GM12878 (cell line): Measurements from ENCODE around the gene PRDX3. TPM values are rescaled to one million over a fixed set of nuclear protein-coding genes. Genes with fewer than 3 reads are reported as not detected.

Source experiments
- CBFB ChIP-seq: IDR thresholded peaks from 2 replicates; pipeline ENCODE4 v1.6.1; 2016; ENCODE audit warnings: antibody characterized with exemption, low read depth
- CREB1 ChIP-seq: IDR thresholded peaks from 2 replicates; pipeline ENCODE4 v1.6.1; 2012; ENCODE audit warnings: low read depth, mild to moderate bottlenecking, inconsistent platforms
- E2F8 ChIP-seq: fragments of 450-650 bp; IDR thresholded peaks from 2 replicates; pipeline ENCODE4 v1.6.1; 2018; ENCODE audit warnings: mild to moderate bottlenecking, low read depth, moderate library complexity; ENCODE audit not compliant: partially characterized antibody
- HDGF ChIP-seq: fragments of 450-650 bp; IDR thresholded peaks from 2 replicates; pipeline ENCODE4 v1.6.1; 2016; ENCODE audit warnings: antibody characterized with exemption
- JUND ChIP-seq: IDR thresholded peaks from 2 replicates; pipeline ENCODE4 v1.6.1; 2012; ENCODE audit warnings: low read depth, mild to moderate bottlenecking, low read length, improper control_type of control experiment, moderate library complexity
- POU2F2 ChIP-seq: IDR thresholded peaks from 3 replicates; pipeline ENCODE4 v1.6.1; 2011; ENCODE audit warnings: low read depth, mild to moderate bottlenecking, low read length, borderline replicate concordance
- RB1 ChIP-seq: fragments of 450-650 bp; formaldehyde crosslinking; IDR thresholded peaks from 2 replicates; pipeline ENCODE4 v1.6.1; 2017; ENCODE audit warnings: mild to moderate bottlenecking, borderline replicate concordance
- RELA ChIP-seq: fragments of 450-650 bp; IDR thresholded peaks from 2 replicates; pipeline ENCODE4 v1.8.0; 2014; ENCODE audit warnings: borderline replicate concordance; ENCODE audit not compliant: partially characterized antibody
- SIX5 ChIP-seq: IDR thresholded peaks from 2 replicates; pipeline ENCODE4 v1.6.1; 2011; ENCODE audit warnings: mild to moderate bottlenecking, low read depth, low read length, moderate library complexity; ENCODE audit not compliant: severe bottlenecking
- SMAD1 ChIP-seq: fragments of 450-650 bp; IDR thresholded peaks from 2 replicates; pipeline ENCODE4 v1.6.1; 2018; ENCODE audit warnings: mild to moderate bottlenecking, low read depth; ENCODE audit not compliant: partially characterized antibody
- ZBTB4 ChIP-seq: fragments of 450-650 bp; formaldehyde crosslinking; IDR thresholded peaks from 2 replicates; pipeline ENCODE4 v1.4.0; 2022; ENCODE audit warnings: mild to moderate bottlenecking, moderate library complexity
- ZBTB40 ChIP-seq: fragments of 450-650 bp; IDR thresholded peaks from 2 replicates; pipeline ENCODE4 v1.6.1; 2016; ENCODE audit warnings: mild to moderate bottlenecking, moderate library complexity, borderline replicate concordance
- ZNF687 ChIP-seq: fragments of 450-650 bp; IDR thresholded peaks from 2 replicates; pipeline ENCODE4 v1.6.1; 2017; ENCODE audit warnings: mild to moderate bottlenecking, moderate library complexity
- polyA plus RNA-seq, 11 experiments: library from polyadenylated mRNA; depleted of rRNA in 4 of 11; unstranded in 6 of 11; stranded (reverse) in 5 of 11; fragments of >200 nt; fragmentation: Nextera tagmentation in 4 of 11; fragmentation: Illumina TruSeq in 1 of 11; extraction: Ambion mirVana in 4 of 11; extraction: Trizol in 1 of 11; gene quantifications; 1 replicate in 1 of 11; 2 replicates in 10 of 11; pipeline versions ENCODE4 v1.2.1 to v1.2.3, GENCODE V29; 2011 to 2016; ENCODE audit warnings: inconsistent platforms in 2 of 11, missing spikeins in 2 of 11, low read depth in 1 of 11
- total RNA-seq, 4 experiments: library from RNA; depleted of rRNA in 3 of 4; stranded (reverse); fragments of >200 nt in 3 of 4; fragmentation: Illumina TruSeq in 1 of 4; extraction: Trizol in 1 of 4; gene quantifications; 2 replicates each; pipeline versions ENCODE4 v1.2.1 to v1.2.3, GENCODE V29; 2013 to 2021

Gene PRDX3
- total and polyA plus RNA-seq, 10 of the 15 experiments (the other 5 are each of a cell fraction or from before 2014, with no cell fraction given): 195 to 1,431 (median 398) TPM

DNA sequence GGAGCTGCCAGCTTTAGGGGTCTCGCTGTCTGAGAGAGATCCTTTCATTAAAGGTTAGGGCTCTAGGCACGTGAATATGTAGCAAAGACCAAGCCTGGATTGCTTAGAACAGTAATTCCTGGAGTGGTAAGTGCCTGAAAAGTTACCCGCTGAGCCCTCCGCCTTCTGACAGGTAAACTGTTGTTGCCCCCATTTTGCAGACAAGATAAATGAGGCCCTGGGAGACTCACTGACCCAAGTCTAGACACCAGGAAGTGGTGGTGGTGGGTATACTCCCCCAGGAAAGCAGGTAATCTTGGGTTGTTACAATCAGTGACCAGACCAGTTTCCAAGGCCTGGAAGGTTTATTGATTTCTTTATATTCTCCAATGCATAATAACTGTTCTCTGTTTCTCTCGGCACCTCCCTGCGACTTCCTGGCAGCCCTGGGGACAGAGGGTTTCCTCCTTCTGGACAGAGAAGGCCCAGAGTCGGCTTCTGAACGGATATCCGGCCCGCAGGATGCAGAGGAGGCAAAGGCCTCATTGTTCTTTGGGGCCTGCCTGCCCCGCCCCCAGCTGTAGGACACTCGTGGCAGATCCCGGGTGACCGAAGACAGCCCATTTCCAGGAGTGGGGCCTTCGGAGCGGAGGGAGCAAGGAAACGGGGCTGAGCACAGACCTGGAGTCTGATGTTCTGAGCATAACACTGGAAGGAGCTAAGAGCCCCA is 27.4 kb upstream of the PRDX3 start (continued):
- peak; percentile 76 for TF ChIP-seq ZBTB40
- TF ChIP-seq HDGF: no peak
- TF ChIP-seq JUND: no peak
- no peak for TF ChIP-seq ZBTB4
- no peak for TF ChIP-seq SMAD1
- TF ChIP-seq SIX5: no peak
- no peak for TF ChIP-seq E2F8
- TF ChIP-seq ZNF687: peak; percentile 15; the same call in 1 of the 2 replicates
- TF ChIP-seq CBFB: no peak
- no peak for TF ChIP-seq RELA
- 0 out of 3 replicates have a peak, but pooled peaks have one; percentile 19 for TF ChIP-seq POU2F2
- TF ChIP-seq RB1: no peak
- TF ChIP-seq CREB1: no peak
